HL-60 (cell line): ENCODE data around the gene GREB1.

ENCODE experiments used
- DNase-seq, 2 experiments: peaks; one replicate each; pipeline ENCODE4 v3.0.0-alpha.2; 2010 to 2020; ENCODE audit warnings: low read depth in 1 of 2, low spot score in 1 of 2
- H3K27ac ChIP-seq: fragments of 250-450 bp; sonication (Bioruptor Pico); replicated peaks from 2 replicates; pipeline ENCODE4 v1.5.1; 2020; ENCODE audit warnings: mild to moderate bottlenecking, moderate library complexity
- H3K27me3 ChIP-seq: fragments of 250-450 bp; sonication (Bioruptor Pico); 2 replicates; pipeline ENCODE4 v1.5.1; 2021; ENCODE audit warnings: mild to moderate bottlenecking, moderate library complexity; ENCODE audit not compliant: insufficient read depth, poor library complexity, severe bottlenecking
- H3K4me3 ChIP-seq: replicated peaks from 2 replicates; pipeline ENCODE4 v1.5.1; 2011; ENCODE audit warnings: mild to moderate bottlenecking, control low read depth, low read length; ENCODE audit not compliant: insufficient read depth
- GABPA ChIP-seq: IDR thresholded peaks from 2 replicates; pipeline ENCODE4 v1.6.1; 2012; ENCODE audit warnings: low read depth
- POLR2AphosphoS5 ChIP-seq: IDR thresholded peaks from 2 replicates; pipeline ENCODE4 v1.6.1; 2012; ENCODE audit warnings: low read depth
- SPI1 ChIP-seq: IDR thresholded peaks from 2 replicates; pipeline ENCODE4 v1.6.1; 2012; ENCODE audit warnings: low read depth, mild to moderate bottlenecking, borderline replicate concordance
- TF ChIP-seq, protein P1 (sequence below): IDR thresholded peaks from one replicate; pipeline ENCODE4 v1.5.1; 2011; ENCODE audit warnings: low read length, control low read depth, inconsistent platforms; ENCODE audit not compliant: insufficient read depth
- TF ChIP-seq, protein P2 (sequence below): IDR thresholded peaks from 2 replicates; pipeline ENCODE4 v1.6.1; 2012; ENCODE audit warnings: low read depth; ENCODE audit not compliant: insufficient replicate concordance

The GREB1 gene

DNA sequence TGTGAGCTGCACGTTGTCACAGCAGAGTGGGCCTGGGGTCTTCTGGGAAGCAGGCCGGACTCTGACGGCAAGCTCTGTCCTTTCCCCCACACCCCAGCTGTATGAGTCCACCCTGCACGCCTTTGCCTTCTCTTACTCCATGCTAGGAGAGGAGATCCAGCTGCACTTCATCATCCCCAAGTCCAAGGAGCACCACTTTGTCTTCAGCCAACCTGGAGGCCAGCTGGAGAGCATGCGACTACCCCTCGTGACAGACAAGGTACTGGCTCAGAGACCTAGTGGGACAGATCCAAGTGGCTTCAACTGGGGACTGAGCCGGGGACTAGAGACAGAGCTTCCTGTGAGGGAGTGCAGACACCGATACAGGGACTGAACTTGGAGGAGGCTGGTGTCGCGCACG, 96.0 kb downstream of the GREB1 start:
- Histone ChIP-seq H3K27ac (no peak overlapping the region), H3K4me3 (no peak overlapping the region), H3K27me3 (no peaks in the 10 kb centered on the region)
- TF ChIP-seq, protein P1, sequence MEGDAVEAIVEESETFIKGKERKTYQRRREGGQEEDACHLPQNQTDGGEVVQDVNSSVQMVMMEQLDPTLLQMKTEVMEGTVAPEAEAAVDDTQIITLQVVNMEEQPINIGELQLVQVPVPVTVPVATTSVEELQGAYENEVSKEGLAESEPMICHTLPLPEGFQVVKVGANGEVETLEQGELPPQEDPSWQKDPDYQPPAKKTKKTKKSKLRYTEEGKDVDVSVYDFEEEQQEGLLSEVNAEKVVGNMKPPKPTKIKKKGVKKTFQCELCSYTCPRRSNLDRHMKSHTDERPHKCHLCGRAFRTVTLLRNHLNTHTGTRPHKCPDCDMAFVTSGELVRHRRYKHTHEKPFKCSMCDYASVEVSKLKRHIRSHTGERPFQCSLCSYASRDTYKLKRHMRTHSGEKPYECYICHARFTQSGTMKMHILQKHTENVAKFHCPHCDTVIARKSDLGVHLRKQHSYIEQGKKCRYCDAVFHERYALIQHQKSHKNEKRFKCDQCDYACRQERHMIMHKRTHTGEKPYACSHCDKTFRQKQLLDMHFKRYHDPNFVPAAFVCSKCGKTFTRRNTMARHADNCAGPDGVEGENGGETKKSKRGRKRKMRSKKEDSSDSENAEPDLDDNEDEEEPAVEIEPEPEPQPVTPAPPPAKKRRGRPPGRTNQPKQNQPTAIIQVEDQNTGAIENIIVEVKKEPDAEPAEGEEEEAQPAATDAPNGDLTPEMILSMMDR = no peak
- TF ChIP-seq, protein P2, sequence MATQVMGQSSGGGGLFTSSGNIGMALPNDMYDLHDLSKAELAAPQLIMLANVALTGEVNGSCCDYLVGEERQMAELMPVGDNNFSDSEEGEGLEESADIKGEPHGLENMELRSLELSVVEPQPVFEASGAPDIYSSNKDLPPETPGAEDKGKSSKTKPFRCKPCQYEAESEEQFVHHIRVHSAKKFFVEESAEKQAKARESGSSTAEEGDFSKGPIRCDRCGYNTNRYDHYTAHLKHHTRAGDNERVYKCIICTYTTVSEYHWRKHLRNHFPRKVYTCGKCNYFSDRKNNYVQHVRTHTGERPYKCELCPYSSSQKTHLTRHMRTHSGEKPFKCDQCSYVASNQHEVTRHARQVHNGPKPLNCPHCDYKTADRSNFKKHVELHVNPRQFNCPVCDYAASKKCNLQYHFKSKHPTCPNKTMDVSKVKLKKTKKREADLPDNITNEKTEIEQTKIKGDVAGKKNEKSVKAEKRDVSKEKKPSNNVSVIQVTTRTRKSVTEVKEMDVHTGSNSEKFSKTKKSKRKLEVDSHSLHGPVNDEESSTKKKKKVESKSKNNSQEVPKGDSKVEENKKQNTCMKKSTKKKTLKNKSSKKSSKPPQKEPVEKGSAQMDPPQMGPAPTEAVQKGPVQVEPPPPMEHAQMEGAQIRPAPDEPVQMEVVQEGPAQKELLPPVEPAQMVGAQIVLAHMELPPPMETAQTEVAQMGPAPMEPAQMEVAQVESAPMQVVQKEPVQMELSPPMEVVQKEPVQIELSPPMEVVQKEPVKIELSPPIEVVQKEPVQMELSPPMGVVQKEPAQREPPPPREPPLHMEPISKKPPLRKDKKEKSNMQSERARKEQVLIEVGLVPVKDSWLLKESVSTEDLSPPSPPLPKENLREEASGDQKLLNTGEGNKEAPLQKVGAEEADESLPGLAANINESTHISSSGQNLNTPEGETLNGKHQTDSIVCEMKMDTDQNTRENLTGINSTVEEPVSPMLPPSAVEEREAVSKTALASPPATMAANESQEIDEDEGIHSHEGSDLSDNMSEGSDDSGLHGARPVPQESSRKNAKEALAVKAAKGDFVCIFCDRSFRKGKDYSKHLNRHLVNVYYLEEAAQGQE = no peak
- TF ChIP-seq POLR2AphosphoS5 = no peak
- no peak for TF ChIP-seq GABPA
- no peak for TF ChIP-seq SPI1
- no peak for DNase-seq

DNA sequence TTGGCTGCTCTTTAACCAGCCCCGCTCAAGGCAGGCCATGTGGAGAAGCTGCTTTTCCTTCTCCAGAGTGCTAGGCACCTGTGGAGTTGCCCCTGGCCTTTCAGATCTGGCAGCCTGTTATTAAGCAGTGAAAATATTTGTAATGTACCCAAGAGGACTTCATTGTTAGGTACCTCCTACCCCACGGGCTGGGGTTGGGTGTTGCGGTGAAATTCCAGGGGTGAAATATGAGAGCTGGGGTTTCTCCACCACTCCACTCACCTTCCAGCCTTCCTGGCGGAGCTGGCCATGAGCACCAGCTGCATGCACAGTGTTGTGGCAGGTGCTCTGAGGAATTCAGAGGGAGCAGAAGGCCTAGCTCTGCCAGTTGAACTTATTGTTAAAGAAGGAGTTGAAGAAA, 97.0 kb downstream of the GREB1 start:
- TF ChIP-seq POLR2AphosphoS5 (no peak), GABPA (no peak), SPI1 (no peak)
- TF ChIP-seq, protein P2 = no peak
- TF ChIP-seq, protein P1 = no peak
- no peak for DNase-seq
- Histone ChIP-seq H3K27me3 (no peaks in the 10 kb centered on the region), H3K27ac (no peak overlapping the region), H3K4me3 (no peak overlapping the region)

DNA sequence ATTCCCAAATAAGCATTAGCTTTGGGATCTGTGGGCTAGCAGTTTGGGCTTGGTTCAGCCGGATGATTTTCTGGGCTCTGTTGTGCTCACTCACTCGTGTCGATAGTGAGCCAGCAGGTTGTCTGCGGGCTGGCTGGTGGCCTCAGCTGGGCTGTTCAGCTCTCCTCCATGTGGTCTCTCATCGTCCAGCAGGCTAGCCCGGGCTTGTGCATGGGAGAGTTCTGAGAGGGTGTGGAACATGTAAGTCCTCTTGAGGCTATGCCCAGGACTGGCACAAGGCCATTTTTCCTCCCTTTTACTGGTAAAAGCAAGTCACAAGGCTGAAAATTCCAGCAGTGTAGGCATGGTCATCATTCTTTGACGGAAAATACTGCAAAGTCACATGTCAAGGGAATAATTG, 97.6 kb downstream of the GREB1 start:
- Histone ChIP-seq H3K27me3 (no peaks in the 10 kb centered on the region), H3K27ac (no peak overlapping the region), H3K4me3 (no peak overlapping the region)
- no peak for DNase-seq
- TF ChIP-seq, protein P1 = no peak
- TF ChIP-seq, protein P2 = no peak
- TF ChIP-seq GABPA (no peak), POLR2AphosphoS5 (no peak), SPI1 (no peak)
